Hepatocyte (in vitro differentiated cells): Measurements from ENCODE around the gene PSMD7.

Source experiments
- EZH2 ChIP-seq: fragments of 200-600 bp; sonication (generic); IDR thresholded peaks from 2 replicates; pipeline ENCODE4 v1.6.1; 2016; ENCODE audit warnings: antibody characterized with exemption, mild to moderate bottlenecking, borderline replicate concordance
- TF ChIP-seq, protein P1 (sequence below): fragments of 200-600 bp; sonication (generic); IDR thresholded peaks from 2 replicates; pipeline ENCODE4 v1.5.1; 2016; ENCODE audit warnings: antibody characterized with exemption, mild to moderate bottlenecking; ENCODE audit not compliant: poor library complexity

DNA sequence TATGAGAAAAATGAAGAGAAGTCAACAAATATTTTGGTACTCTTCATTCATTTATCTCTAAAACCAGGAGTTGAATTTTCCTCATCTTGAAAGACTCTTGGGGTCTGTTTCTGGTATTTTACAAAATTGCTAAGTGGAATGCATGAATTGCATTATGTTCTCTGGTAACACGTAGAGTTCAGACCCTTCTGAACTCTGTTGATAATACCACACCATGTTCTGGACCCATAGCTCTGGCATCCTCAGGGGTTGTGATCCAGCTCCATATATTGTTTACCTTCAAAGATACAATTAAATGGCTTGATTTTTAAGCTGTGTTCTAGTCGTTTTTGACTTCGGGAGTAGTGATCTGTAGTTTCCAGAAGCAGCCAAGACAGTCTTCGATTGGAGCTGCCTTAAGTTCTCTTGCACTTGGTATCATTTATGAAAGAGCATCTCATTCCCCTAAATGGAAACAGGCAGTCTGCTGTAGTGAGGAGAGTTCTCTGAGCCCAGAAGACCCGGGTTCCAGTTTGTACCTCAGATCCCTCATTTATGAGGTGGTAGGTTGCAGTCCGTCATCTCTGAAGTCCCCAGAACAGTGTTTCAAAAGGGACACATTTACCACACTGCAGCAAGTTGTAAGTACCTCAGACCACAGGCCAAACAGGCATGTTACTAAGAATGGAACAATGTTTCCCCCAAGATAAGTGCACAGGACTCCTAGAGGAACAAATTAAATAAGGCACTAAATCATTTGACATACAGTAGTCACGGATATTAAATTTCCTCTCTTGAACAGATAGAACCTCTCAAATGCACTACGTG lies 9.6 kb downstream of the PSMD7 start:
- TF ChIP-seq, protein P1, sequence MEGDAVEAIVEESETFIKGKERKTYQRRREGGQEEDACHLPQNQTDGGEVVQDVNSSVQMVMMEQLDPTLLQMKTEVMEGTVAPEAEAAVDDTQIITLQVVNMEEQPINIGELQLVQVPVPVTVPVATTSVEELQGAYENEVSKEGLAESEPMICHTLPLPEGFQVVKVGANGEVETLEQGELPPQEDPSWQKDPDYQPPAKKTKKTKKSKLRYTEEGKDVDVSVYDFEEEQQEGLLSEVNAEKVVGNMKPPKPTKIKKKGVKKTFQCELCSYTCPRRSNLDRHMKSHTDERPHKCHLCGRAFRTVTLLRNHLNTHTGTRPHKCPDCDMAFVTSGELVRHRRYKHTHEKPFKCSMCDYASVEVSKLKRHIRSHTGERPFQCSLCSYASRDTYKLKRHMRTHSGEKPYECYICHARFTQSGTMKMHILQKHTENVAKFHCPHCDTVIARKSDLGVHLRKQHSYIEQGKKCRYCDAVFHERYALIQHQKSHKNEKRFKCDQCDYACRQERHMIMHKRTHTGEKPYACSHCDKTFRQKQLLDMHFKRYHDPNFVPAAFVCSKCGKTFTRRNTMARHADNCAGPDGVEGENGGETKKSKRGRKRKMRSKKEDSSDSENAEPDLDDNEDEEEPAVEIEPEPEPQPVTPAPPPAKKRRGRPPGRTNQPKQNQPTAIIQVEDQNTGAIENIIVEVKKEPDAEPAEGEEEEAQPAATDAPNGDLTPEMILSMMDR = no peak
- TF ChIP-seq EZH2 = no peak
